CD4-positive, alpha-beta memory T cell (primary cell): ENCODE data around the gene NADK. TPM values are rescaled to one million over a fixed set of nuclear protein-coding genes. Genes with fewer than 3 reads are reported as not detected.
"Not testable (repeated sequence)": the region's sequence is repeated elsewhere in the genome, so short reads cannot be mapped to it uniquely, and the experiment has no call there.

Experiments
- CTCF ChIA-PET: fragments of 350-600 bp; sonication (Branson Sonifier 250); formaldehyde crosslinking; loops from one replicate; lab custom pipeline; 2021; ENCODE audit warnings: inconsistent platforms; ENCODE audit not compliant: partially characterized antibody; lab: Charles Lee
- POLR2A ChIA-PET: fragments of 350-600 bp; sonication (Branson Sonifier 250); formaldehyde crosslinking; loops from one replicate; lab custom pipeline; 2021; ENCODE audit not compliant: partially characterized antibody; lab: Charles Lee
- DNase-seq, 5 donors: peaks; one replicate each; pipeline versions ENCODE4 v3.0.0 to v3.0.0-alpha.2; 2020 to 2022; ENCODE audit warnings: mixed read lengths in 1 of 5
- H3K27ac ChIP-seq: one replicate; pipeline ENCODE4 v1.7.0; 2013; ENCODE audit warnings: low read depth, low read length
- H3K27me3 ChIP-seq: 2 replicates; pipeline ENCODE4 v1.7.0; 2013; ENCODE audit warnings: mild to moderate bottlenecking, low read length, moderate library complexity; ENCODE audit not compliant: insufficient read depth
- H3K36me3 ChIP-seq: 2 replicates; pipeline ENCODE4 v1.7.0; 2013; ENCODE audit warnings: mild to moderate bottlenecking, low read length, moderate library complexity; ENCODE audit not compliant: insufficient read depth
- H3K4me1 ChIP-seq: 2 replicates; pipeline ENCODE4 v1.7.0; 2013; ENCODE audit warnings: mild to moderate bottlenecking, low read length, moderate library complexity; ENCODE audit not compliant: insufficient read depth
- H3K4me3 ChIP-seq, 2 donors: one replicate each; pipeline ENCODE4 v1.7.0; 2013; ENCODE audit warnings: low read length in 2 of 2, mild to moderate bottlenecking in 1 of 2
- H3K9me3 ChIP-seq, 2 donors: one replicate each; pipeline ENCODE4 v1.7.0; 2013; ENCODE audit warnings: low read length in 2 of 2, control low read depth in 1 of 2; ENCODE audit not compliant: control insufficient read depth in 1 of 2
- H3K27ac Mint-ChIP-seq, 7 donors: one replicate each; pipeline ENCODE4 v1.8.0; 2020 to 2021; ENCODE audit warnings: mixed read lengths in 7 of 7, mild to moderate bottlenecking in 6 of 7, inconsistent platforms in 3 of 7, moderate library complexity in 3 of 7
- H3K27me3 Mint-ChIP-seq, 2 donors: one replicate each; pipeline ENCODE4 v1.8.0; 2020 to 2021; ENCODE audit warnings: mixed read lengths in 2 of 2
- H3K36me3 Mint-ChIP-seq, 2 donors: one replicate each; pipeline ENCODE4 v1.8.0; 2020 to 2021; ENCODE audit warnings: mixed read lengths in 2 of 2, inconsistent platforms in 1 of 2, mild to moderate bottlenecking in 1 of 2
- H3K4me1 Mint-ChIP-seq, 4 donors: one replicate each; pipeline ENCODE4 v1.8.0; 2020 to 2021; ENCODE audit warnings: mixed read lengths in 4 of 4, mild to moderate bottlenecking in 1 of 4
- H3K4me3 Mint-ChIP-seq, 8 donors: one replicate each; pipeline ENCODE4 v1.8.0; 2020 to 2021; ENCODE audit warnings: mixed read lengths in 8 of 8, mild to moderate bottlenecking in 7 of 8, moderate library complexity in 6 of 8, inconsistent platforms in 3 of 8
- H3K9me3 Mint-ChIP-seq, 8 donors: one replicate each; pipeline ENCODE4 v1.8.0; 2020 to 2021; ENCODE audit warnings: mixed read lengths in 8 of 8, mild to moderate bottlenecking in 5 of 8, inconsistent platforms in 3 of 8, moderate library complexity in 1 of 8
- intact Hi-C: fragments of 100-400 bp; cut with micrococcal nuclease; formaldehyde crosslinking; loops from one replicate; pipeline ENCODE4 v1.15.1; 2023
- polyA plus RNA-seq, 2 donors: library from polyadenylated mRNA; unstranded; fragments of 300-500 nt; fragmentation: Illumina TruSeq; gene quantifications; one replicate each; pipeline ENCODE4 v1.2.3, GENCODE V29; 2021
- total RNA-seq, 2 experiments: library from RNA; stranded (reverse); gene quantifications; one replicate each; pipeline ENCODE4 v1.2.3, GENCODE V29; 2021

NADK gene
- total and polyA plus RNA-seq, 4 experiments from 2014 or later, result 21.0 to 56.0 (median 38.5) TPM

- no peak for DNase-seq
- H3K27me3 Mint-ChIP-seq, result no peaks in the 10 kb centered on the region
- ChIA-PET POLR2A (no interaction called here), CTCF (interaction anchor here (0.9 kb wide), 1 partner anchor 14 kb away, joined by 3 read pairs; no protein-coding TSS in a partner anchor)
- no peaks in the 10 kb centered on the region for H3K9me3 Mint-ChIP-seq
- Histone ChIP-seq H3K4me1 (peaks cover 24% of the 10 kb centered on the region), H3K4me3 (no peak overlapping the region), H3K27ac (no peak overlapping the region), H3K36me3 (peaks cover 8% of the 10 kb centered on the region), H3K9me3 (no peaks in the 10 kb centered on the region), H3K27me3 (no peaks in the 10 kb centered on the region)
- H3K4me3 Mint-ChIP-seq, result no peak overlapping the region
- intact Hi-C loops, result no loop called here
- H3K27ac Mint-ChIP-seq, result peak overlapping the region in 2 of 7 donors; percentile 13 to 83
- peaks cover 15 to 20% of the 10 kb centered on the region in 2 donors for H3K36me3 Mint-ChIP-seq
- H3K4me1 Mint-ChIP-seq, result peaks cover 7 to 25% (median 12%) of the 10 kb centered on the region in 4 donors
Measured at GRCh38 chr1:1732381-1732780, 45.9 kb downstream of the NADK start.

GRCh38 chr1:1730870-1731269, 47.4 kb downstream of the NADK start:
- Mint-ChIP-seq H3K36me3 (peaks cover 15 to 19% of the 10 kb centered on the region in 2 donors), H3K27me3 (no peaks in the 10 kb centered on the region), H3K4me1 (peaks cover 8 to 29% (median 15%) of the 10 kb centered on the region in 4 donors), H3K4me3 (no peak overlapping the region), H3K9me3 (no peaks in the 10 kb centered on the region), H3K27ac (peak overlapping the region in 4 of 7 donors; percentile 42 to 70 (median 45))
- Histone ChIP-seq H3K4me3 (no peak overlapping the region), H3K9me3 (no peaks in the 10 kb centered on the region), H3K27ac (no peak overlapping the region), H3K36me3 (peaks cover 8% of the 10 kb centered on the region), H3K4me1 (peaks cover 31% of the 10 kb centered on the region), H3K27me3 (no peaks in the 10 kb centered on the region)
- CTCF ChIA-PET, result no interaction called here
- intact Hi-C loops, result no loop called here
- no peak for DNase-seq
- POLR2A ChIA-PET, result no interaction called here

DNA sequence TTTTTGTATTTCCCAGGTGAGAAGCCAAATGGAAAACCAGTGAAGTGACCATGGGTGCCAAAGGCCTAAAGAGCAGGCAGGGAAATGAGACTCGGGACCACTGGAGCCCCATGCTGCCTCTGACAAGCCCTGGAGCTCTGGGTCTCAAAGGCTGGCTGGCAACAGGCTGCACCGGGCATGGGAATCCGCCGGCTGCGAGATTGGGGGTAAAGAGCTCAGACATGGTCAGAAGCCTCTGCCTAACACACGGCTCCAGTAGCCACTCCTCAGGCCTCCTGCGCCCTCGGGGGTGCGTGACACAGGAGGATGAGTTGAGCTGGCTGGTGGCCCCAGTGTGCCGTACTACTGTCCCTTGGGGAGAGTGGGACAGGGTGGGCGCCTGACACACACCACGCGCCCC, 48.0 kb downstream of the NADK start:
- intact Hi-C loops, H3K4me3 ChIP-seq, DNase-seq, POLR2A ChIA-PET, H3K27ac ChIP-seq, H3K9me3 ChIP-seq, H3K4me3 Mint-ChIP-seq, H3K36me3 ChIP-seq, H3K9me3 Mint-ChIP-seq, CTCF ChIA-PET, H3K27me3 ChIP-seq, H3K27me3 Mint-ChIP-seq: not testable (repeated sequence)
- H3K27ac Mint-ChIP-seq, result peak overlapping the region in 3 of 7 donors; percentile 7 to 27 (median 22)
- peaks cover 31% of the 10 kb centered on the region for H3K4me1 ChIP-seq
- peaks cover 8 to 29% (median 15%) of the 10 kb centered on the region in 4 donors for H3K4me1 Mint-ChIP-seq
- peaks cover 15 to 16% of the 10 kb centered on the region in 2 donors for H3K36me3 Mint-ChIP-seq

DNA sequence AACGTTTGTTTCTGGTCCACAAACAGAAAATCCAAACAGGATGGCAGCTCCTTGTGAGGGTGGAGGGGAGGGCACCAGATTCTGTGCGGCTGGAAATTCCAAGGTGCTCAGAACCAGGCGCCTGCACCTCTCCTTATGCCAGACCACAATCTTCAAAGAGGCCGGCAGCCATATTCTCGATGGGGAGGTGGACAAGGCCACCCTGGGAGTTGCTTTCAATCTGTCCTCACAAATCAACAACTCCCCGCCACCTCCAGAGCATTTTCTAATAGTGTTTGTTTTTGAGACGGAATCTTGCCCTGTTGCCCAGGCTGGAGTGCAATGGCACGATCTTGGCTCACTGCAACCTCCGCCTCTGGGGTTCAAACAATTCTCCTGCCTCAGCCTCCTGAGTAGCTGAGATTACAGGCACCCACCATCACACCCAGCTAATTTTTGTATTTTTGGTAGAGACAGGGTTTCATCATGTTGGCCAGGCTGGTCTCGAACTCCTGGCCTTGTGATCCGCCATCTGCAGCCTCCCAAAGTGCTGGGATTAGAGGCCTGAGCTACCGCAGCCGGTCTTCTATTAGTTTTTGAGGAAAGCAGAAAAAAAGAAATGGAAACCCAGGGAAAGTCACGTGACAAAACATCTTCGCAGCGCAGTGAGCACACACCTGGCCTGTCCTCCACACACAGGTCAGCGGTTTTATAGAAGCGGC, 49.0 kb downstream of the NADK start:
- H3K27me3 Mint-ChIP-seq, H3K9me3 Mint-ChIP-seq, H3K9me3 ChIP-seq, H3K27me3 ChIP-seq, H3K4me3 ChIP-seq, DNase-seq, H3K36me3 ChIP-seq, intact Hi-C loops: not testable (repeated sequence)
- POLR2A ChIA-PET, result interaction anchor here (1.0 to 1.9 kb wide), 9 partner anchors 17 to 114 kb away, joined by 3 to 11 read pairs (median 4); partner anchors contain the start of genes MIB2 and NADK
- peak overlapping the region; percentile 51 for H3K27ac ChIP-seq
- Mint-ChIP-seq H3K36me3 (peaks cover 18 to 20% of the 10 kb centered on the region in 2 donors), H3K27ac (peak overlapping the region; percentile 89 to 99 (median 97)), H3K4me3 (peak overlapping the region in 6 of 8 donors; percentile 32 to 91 (median 68)), H3K4me1 (peaks cover 8 to 33% (median 17%) of the 10 kb centered on the region in 4 donors)
- peaks cover 31% of the 10 kb centered on the region for H3K4me1 ChIP-seq
- CTCF ChIA-PET, result interaction anchor here (1.6 kb wide), 1 partner anchor 63 kb away, joined by 5 read pairs; no protein-coding TSS in a partner anchor

GRCh38 chr1:1728308-1729005, 49.8 kb downstream of the NADK start:
- H3K27me3 ChIP-seq, H3K9me3 ChIP-seq, H3K9me3 Mint-ChIP-seq, H3K27me3 Mint-ChIP-seq, H3K4me3 ChIP-seq, H3K36me3 ChIP-seq, intact Hi-C loops: not testable (repeated sequence)
- H3K36me3 Mint-ChIP-seq, result peaks cover 14 to 20% of the 10 kb centered on the region in 2 donors
- H3K4me1 ChIP-seq, result peaks cover 31% of the 10 kb centered on the region
- peak overlapping the region; percentile 72 to 91 (median 82) for H3K4me3 Mint-ChIP-seq
- ChIA-PET CTCF (interaction anchor here (1.6 kb wide), 1 partner anchor 62 kb away, joined by 5 read pairs; no protein-coding TSS in a partner anchor), POLR2A (interaction anchor here (0.6 to 1.9 kb wide), 10 partner anchors 8 to 113 kb away, joined by 3 to 11 read pairs (median 4); partner anchors contain the start of genes MIB2 and NADK)
- peak overlapping the region; percentile 51 for H3K27ac ChIP-seq
- peaks cover 6 to 33% (median 17%) of the 10 kb centered on the region in 4 donors for H3K4me1 Mint-ChIP-seq
- DNase-seq, result peak; percentile 66 to 85 (median 74)
- peak overlapping the region; percentile 89 to 99 (median 97) for H3K27ac Mint-ChIP-seq

GRCh38 chr1:1727131-1727651, 51.1 kb downstream of the NADK start:
- Mint-ChIP-seq H3K36me3 (peaks cover 10 to 15% of the 10 kb centered on the region in 2 donors), H3K4me1 (peaks cover 6 to 33% (median 17%) of the 10 kb centered on the region in 4 donors), H3K4me3 (peak overlapping the region in 4 of 8 donors; percentile 4 to 63 (median 24)), H3K27ac (peak overlapping the region in 6 of 7 donors; percentile 55 to 83 (median 60))
- H3K4me3 ChIP-seq, DNase-seq, intact Hi-C loops, H3K36me3 ChIP-seq, H3K9me3 Mint-ChIP-seq, POLR2A ChIA-PET, H3K9me3 ChIP-seq, H3K27me3 ChIP-seq, H3K27ac ChIP-seq, H3K27me3 Mint-ChIP-seq, CTCF ChIA-PET: not testable (repeated sequence)
- H3K4me1 ChIP-seq, result peaks cover 32% of the 10 kb centered on the region
